Kidney tubule cell (primary cell): ENCODE data around the gene MIEF1.

Source experiments
- DNase-seq: peaks from one replicate; pipeline ENCODE4 v3.0.0-alpha.2; 2018; ENCODE audit warnings: low spot score

Gene MIEF1

GRCh38 chr22:39502109-39502788 is at the start of gene MIEF1:
Gene MIEF1 (plus strand): TSS chr22:39502290. CDS start chr22:39511295, 9,005 bp downstream.
- peak; percentile 96 for DNase-seq

DNA sequence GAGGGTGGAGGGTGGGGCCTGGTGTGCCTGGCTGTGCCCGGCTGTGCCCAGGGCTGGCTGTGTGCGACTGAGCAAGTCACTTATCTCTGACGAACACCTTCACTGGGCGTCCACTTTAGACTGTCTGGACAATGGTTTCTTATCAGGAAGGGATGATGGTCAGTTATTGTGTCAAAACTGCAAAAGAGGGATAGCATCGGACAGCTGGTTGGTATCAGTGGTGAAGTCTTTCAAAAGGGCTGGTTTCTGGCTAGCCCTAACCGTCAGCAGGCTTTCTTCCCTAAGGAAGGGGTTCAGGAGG is 49.4 kb upstream of the MIEF1 start:
- DNase-seq: no peak

- DNase-seq: no peak
Observed at GRCh38 chr22:39453765-39454378, 48.2 kb upstream of the MIEF1 start.

GRCh38 chr22:39454385-39454871 is 47.7 kb upstream of the MIEF1 start:
- DNase-seq: no peak

DNA sequence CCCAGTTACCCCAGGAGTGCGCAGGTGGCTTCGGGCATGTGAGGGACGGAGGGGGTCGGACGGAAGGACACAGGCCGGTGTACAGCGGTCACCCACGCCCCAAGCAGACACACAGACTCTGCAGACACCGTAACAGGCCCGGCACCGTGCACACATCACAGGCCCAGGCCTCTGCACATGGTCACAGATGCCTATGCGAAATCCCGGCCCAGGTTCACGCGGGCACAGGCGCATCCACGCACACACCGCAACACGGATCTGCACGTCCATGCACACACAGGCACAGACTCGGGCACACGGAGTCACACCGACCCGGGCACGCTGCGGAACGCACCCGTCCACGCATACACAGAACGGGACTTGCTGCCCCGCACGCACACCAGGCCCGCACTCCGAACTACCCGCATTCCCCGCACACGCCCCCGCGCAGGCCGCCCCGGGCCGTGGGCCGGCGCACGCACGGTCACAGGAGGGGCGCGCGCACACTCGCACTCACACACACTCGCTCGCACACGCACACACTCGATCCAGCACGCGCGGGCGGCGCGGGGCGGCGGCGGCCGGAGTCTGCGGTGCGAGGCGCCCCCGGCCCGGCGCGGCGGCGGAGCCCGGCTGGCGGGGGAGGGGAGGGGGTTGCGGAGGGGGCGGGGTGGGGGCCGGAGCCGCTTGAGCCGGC is 45.4 kb upstream of the MIEF1 start, which contains the start of gene MGAT3:
Gene MGAT3, plus strand, starts transcription at position 491 of the 676 bp plus-strand sequence. CDS start 30,336 bp downstream, outside the sequence.
- DNase-seq: no peak

DNA sequence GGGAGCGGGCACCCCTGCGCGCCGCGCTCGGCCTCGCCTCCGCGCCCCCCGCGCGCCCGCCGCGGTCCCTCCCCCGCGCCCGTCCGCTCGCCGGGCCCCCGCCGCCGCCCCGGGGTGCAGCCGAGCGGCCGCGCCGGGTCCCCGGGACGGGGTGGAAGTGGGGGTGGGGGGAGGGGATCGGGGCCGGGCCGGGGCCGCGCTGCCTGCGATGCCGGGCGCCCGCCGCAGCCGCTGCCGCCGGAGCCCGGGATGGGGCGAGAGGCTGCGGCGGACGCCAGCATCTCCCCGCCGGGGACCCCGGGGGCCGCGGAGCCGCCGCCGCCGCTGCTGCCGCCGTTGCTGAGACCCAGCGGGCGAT is 44.9 kb upstream of the MIEF1 start:
- no peak for DNase-seq

- no peak for DNase-seq
Observed at GRCh38 chr22:39457556-39458443, 44.3 kb upstream of the MIEF1 start.

DNA sequence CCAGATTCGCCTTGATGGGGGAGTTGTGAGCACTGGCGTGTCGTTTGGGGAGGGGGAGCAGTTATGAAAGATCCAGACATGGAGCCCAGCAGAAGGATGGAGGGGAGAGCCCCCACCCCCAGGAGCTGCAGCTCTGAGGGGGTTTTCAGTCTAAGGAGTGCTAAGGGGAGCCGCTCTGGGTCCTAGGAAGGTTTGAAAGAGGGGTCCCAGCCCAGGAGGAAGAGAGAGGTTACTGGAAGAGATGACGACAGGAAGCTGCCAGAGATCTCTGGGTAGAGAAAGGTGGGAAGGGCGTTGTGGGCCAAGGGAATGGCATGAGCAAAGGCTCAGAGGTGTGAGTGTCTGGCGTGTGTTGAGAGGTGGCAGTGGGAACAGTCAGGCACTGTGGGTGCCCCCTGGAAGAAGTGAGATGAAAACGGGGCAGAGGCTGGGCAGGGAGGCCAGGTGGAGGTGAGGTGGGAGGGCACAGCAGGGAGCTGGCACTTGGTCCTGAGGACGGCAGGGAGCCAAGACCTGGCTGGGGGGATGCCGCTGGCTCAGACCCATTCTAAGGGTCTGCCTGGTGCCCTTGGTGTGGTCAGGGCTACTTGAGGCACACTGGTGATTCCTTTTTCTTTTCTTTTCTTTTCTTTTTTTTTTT is 43.5 kb upstream of the MIEF1 start:
- DNase-seq: no peak

GRCh38 chr22:39459681-39460080 is 42.4 kb upstream of the MIEF1 start:
- no peak for DNase-seq

GRCh38 chr22:39462443-39463221 is 39.5 kb upstream of the MIEF1 start:
- no peak for DNase-seq

GRCh38 chr22:39463277-39463676 is 38.8 kb upstream of the MIEF1 start:
- DNase-seq: no peak

DNA sequence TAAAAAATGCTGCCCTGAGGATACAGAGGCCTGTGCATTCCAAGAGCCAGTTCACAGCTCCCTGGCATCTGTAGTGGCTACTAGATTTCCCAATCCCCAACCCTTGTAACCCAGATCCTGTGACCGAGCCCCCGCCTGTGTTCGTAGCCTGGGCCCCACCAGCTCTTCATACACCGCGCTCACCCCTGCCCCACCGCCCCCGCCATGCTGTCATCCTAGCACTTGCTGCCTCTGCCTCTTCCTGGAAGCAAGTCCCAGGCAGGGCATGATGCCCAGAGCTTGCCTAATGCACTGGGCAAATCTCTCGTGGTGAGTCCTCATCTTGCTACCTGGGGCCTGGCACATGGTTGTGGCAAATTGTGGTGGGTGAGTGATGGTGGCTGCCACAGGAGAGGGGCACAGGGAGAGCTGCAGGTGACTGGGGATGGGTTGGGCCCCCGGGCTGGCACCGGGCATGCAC is 38.1 kb upstream of the MIEF1 start:
- DNase-seq: peak; percentile 22

DNA sequence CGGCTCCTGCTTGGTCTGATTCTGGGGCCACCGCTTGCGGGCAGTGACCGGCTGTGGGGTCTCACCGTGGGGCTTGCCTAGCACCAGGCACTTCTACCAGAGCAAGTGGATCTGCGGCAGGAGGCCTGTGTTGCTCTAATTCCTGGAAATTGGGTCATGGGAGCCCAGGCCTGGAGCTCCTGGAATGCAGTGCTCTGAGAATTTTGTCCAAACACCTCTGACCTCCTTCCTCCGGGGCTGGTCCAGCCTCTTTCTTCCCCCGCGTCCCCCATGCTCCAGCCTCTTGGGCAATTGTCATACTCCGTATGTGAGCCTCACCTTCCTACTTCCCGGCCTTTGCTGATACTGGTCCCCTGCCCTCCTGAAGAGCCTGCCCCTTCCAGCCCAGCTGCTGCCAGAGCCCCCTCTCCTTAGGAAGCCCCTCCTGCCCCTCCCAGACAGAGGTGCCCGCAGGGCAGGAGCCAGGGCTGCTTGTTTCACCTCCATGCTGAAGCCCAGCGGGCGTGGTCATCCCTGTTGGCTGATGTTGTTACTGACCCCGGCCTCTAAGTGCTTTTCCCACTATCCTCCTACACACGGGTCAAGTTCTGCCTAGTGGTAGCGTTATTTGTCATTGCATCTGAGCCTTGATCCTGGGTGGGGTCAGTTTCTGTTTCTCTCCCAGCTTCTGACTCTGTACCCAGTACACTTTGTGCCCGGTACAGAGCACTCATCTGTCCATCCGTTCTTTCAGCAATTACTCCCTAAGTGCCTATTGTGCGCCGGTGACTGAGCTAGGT is 35.7 kb upstream of the MIEF1 start:
- DNase-seq: no peak

GRCh38 chr22:39467390-39467895 is 34.6 kb upstream of the MIEF1 start:
- DNase-seq: no peak

- no peak for DNase-seq
Observed at GRCh38 chr22:39468487-39469325, 33.4 kb upstream of the MIEF1 start.

GRCh38 chr22:39469326-39469680 is 32.8 kb upstream of the MIEF1 start:
- DNase-seq: no peak

- DNase-seq: no peak
Observed at GRCh38 chr22:39469681-39470450, 32.2 kb upstream of the MIEF1 start.
